Panc1 (cell line): ENCODE results near the gene SH3TC1. TPM values are rescaled to one million over a fixed set of nuclear protein-coding genes. Genes with fewer than 3 reads are reported as not detected.

ENCODE experiments used
- ATAC-seq: fragments of 200-7000 bp; cut with Tn5 transposase; 2 replicates; pipeline ENCODE4 v1.9.1; 2020; ENCODE audit warnings: mild to moderate bottlenecking, moderate library complexity
- BruUV-seq: library from RNA; stranded (reverse); fragments of 400-500 nt; replicated peaks from 2 replicates; lab custom pipeline; 2021; lab: Mats Ljungman, UMichigan
- CTCF ChIA-PET: fragments of 300-600 bp; sonication (Branson Sonifier 250); formaldehyde crosslinking; loops from one replicate; lab custom pipeline; 2022; ENCODE audit warnings: antibody characterized with exemption; lab: Charles Lee
- POLR2A ChIA-PET: fragments of 300-600 bp; sonication (Branson Sonifier 250); formaldehyde crosslinking; loops from one replicate; lab custom pipeline; 2022; ENCODE audit warnings: antibody characterized with exemption; lab: Charles Lee
- DNase-seq: peaks from one replicate; pipeline ENCODE4 v3.0.0-alpha.2; 2010; ENCODE audit warnings: low read depth, low spot score
- H3K27ac ChIP-seq: 2 replicates; pipeline ENCODE4 v1.5.1; 2011; ENCODE audit warnings: mild to moderate bottlenecking, low read length, inconsistent platforms
- H3K27me3 ChIP-seq: fragments of 200-500 bp; sonication (Bioruptor generic); 2 replicates; pipeline ENCODE4 v1.6.0; 2014; ENCODE audit warnings: low read length, inconsistent platforms; ENCODE audit not compliant: control insufficient read depth, insufficient read depth
- H3K36me3 ChIP-seq: fragments of 200-500 bp; sonication (Bioruptor generic); 2 replicates; pipeline ENCODE4 v1.5.1; 2014; ENCODE audit warnings: inconsistent platforms, mild to moderate bottlenecking, low read length, moderate library complexity; ENCODE audit not compliant: control insufficient read depth, insufficient read depth
- H3K4me1 ChIP-seq: 2 replicates; pipeline ENCODE4 v1.5.1; 2011; ENCODE audit warnings: inconsistent platforms, mild to moderate bottlenecking, low read length, moderate library complexity; ENCODE audit not compliant: control insufficient read depth, insufficient read depth
- H3K4me3 ChIP-seq, 2 experiments: 2 replicates each; pipeline ENCODE4 v1.5.1; 2011 to 2012; ENCODE audit warnings: low read depth in 2 of 2, low read length in 2 of 2, mild to moderate bottlenecking in 2 of 2, inconsistent platforms in 1 of 2, moderate library complexity in 1 of 2
- H3K9me3 ChIP-seq: fragments of 200-500 bp; sonication (Bioruptor generic); 2 replicates; pipeline ENCODE4 v1.5.1; 2014; ENCODE audit warnings: low read depth, mild to moderate bottlenecking, inconsistent platforms, low read length, moderate library complexity; ENCODE audit not compliant: control insufficient read depth, insufficient read depth
- CTCF ChIP-seq: fragments of 450-650 bp; IDR thresholded peaks from 2 replicates; pipeline ENCODE4 v1.5.1; 2017; ENCODE audit warnings: mild to moderate bottlenecking
- POLR2AphosphoS5 ChIP-seq: IDR thresholded peaks from 2 replicates; pipeline ENCODE4 v1.6.1; 2012; ENCODE audit warnings: mild to moderate bottlenecking, low read depth, low read length, moderate library complexity
- SIN3A ChIP-seq: IDR thresholded peaks from 2 replicates; pipeline ENCODE4 v1.6.1; 2012; ENCODE audit warnings: low read depth, mild to moderate bottlenecking, low read length, moderate library complexity, borderline replicate concordance; ENCODE audit not compliant: insufficient read depth
- TCF7L2 ChIP-seq: IDR thresholded peaks from 2 replicates; pipeline ENCODE4 v1.6.1; 2011; ENCODE audit warnings: mild to moderate bottlenecking, low read depth, low read length, inconsistent platforms
- in situ Hi-C: cut with HindIII; loops from 2 replicates; pipeline ENCODE4 v1.10.0; 2016; ENCODE audit warnings: low sequenced_read_pairs, low pct_unique_long_range_greater_than_20kb
- intact Hi-C: fragments of 100-400 bp; cut with micrococcal nuclease; formaldehyde crosslinking; loops from one replicate; pipeline ENCODE4 v1.10.0; 2022; ENCODE audit not compliant: unreplicated experiment
- total RNA-seq: library from RNA; stranded (reverse); gene quantifications from one replicate; pipeline ENCODE4 v1.2.1, GENCODE V29; 2021; ENCODE audit not compliant: unreplicated experiment
- TF ChIP-seq, protein P1 (sequence below), 2 experiments: IDR thresholded peaks; 2 replicates each; pipeline ENCODE4 v1.6.1; 2011 to 2012; ENCODE audit warnings: low read depth in 2 of 2, control low read depth in 1 of 2, low read length in 1 of 2, mild to moderate bottlenecking in 1 of 2, moderate library complexity in 1 of 2; ENCODE audit not compliant: insufficient read depth in 1 of 2

Gene SH3TC1
- total RNA-seq, 1 experiment from 2014 or later = 4.5 TPM

DNA sequence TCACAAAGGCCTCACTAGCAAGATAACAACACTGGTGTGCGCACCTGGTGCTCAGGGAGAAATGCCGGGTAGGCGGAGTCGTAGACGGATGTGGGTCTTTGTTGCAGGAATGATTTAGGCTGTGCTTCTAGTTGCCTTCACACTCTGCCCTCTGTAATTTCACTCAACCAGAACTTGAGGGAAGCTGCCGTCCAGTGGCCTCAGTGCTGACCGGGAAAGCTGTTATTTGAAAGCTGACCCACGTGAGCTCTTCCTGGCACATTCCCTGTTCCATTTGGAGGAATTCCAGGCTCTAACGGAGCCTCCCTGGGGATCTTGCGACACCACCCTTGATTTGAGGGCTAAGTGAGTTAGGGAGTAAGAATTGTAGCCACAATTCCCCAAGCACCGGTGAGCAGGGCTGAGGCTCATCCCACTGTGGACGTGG is 15.9 kb downstream of the SH3TC1 start:
- no peak overlapping the region for H3K4me3 ChIP-seq
- intact Hi-C loops (no loop called here), in situ Hi-C loops (no loop called here)
- no peak for DNase-seq
- H3K27ac ChIP-seq = no peak overlapping the region
- CTCF ChIA-PET = no interaction called here
- BruUV-seq = no TSS peak
- no peak for TF ChIP-seq POLR2AphosphoS5
- no peak for TF ChIP-seq CTCF
- TF ChIP-seq TCF7L2 = no peak
- TF ChIP-seq, protein P1, sequence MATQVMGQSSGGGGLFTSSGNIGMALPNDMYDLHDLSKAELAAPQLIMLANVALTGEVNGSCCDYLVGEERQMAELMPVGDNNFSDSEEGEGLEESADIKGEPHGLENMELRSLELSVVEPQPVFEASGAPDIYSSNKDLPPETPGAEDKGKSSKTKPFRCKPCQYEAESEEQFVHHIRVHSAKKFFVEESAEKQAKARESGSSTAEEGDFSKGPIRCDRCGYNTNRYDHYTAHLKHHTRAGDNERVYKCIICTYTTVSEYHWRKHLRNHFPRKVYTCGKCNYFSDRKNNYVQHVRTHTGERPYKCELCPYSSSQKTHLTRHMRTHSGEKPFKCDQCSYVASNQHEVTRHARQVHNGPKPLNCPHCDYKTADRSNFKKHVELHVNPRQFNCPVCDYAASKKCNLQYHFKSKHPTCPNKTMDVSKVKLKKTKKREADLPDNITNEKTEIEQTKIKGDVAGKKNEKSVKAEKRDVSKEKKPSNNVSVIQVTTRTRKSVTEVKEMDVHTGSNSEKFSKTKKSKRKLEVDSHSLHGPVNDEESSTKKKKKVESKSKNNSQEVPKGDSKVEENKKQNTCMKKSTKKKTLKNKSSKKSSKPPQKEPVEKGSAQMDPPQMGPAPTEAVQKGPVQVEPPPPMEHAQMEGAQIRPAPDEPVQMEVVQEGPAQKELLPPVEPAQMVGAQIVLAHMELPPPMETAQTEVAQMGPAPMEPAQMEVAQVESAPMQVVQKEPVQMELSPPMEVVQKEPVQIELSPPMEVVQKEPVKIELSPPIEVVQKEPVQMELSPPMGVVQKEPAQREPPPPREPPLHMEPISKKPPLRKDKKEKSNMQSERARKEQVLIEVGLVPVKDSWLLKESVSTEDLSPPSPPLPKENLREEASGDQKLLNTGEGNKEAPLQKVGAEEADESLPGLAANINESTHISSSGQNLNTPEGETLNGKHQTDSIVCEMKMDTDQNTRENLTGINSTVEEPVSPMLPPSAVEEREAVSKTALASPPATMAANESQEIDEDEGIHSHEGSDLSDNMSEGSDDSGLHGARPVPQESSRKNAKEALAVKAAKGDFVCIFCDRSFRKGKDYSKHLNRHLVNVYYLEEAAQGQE (IDR thresholded peaks at IDR 0.05; ENCODE audit: insufficient read depth in 1 of 2, low read depth in 2 of 2, low read length in 1 of 2) = no peak
- H3K36me3 ChIP-seq = no peaks in the 10 kb centered on the region
- H3K27me3 ChIP-seq = no peaks in the 10 kb centered on the region
- H3K4me1 ChIP-seq = no peaks in the 10 kb centered on the region
- H3K9me3 ChIP-seq = no peaks in the 10 kb centered on the region
- POLR2A ChIA-PET = no interaction called here
- ATAC-seq = no peak

DNA sequence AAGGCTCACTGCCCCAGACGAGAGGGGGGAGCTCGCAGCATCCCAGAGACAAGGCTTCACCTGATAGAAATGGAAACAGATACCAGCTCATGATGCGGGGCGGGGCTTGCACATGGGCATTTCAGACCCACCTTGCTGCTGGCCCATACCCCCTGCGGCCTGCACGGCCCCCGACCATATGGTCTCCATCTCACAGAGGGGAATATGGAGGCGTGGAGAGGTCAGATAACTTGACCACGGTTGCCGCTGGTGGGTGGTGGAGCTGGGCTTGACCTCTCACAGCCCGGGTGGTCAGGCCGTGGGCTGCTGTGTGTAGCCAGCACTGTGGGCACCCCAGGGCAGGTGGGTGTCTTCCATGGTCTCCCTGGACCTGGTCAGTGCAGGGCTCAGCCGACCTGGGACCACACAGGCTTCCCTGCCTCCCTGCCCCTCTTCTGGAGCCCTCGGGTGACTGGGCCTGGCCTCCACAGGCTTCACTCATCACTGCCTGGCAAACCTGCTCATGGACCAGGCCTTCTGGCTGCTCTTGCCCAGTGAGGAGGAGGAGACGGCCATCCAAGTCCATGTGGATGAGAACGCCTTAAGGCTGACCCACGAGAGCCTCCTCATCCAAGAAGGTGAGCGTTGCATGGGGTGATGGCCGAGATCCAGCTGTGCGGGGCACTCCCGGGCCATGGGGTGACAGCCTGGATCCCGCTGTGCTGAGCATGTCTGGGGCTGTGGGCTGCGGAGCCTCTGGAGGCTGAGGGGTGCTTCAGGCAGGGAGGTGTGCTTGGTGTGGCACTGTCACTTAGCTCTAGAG is 16.8 kb downstream of the SH3TC1 start:
- ChIA-PET CTCF (no interaction called here), POLR2A (no interaction called here)
- no peak for ATAC-seq
- Histone ChIP-seq H3K27me3 (no peaks in the 10 kb centered on the region), H3K9me3 (no peaks in the 10 kb centered on the region), H3K27ac (no peak overlapping the region), H3K4me3 (no peak overlapping the region), H3K4me1 (no peaks in the 10 kb centered on the region), H3K36me3 (no peaks in the 10 kb centered on the region)
- no TSS peak for BruUV-seq
- no peak for DNase-seq
- in situ Hi-C loops = no loop called here
- intact Hi-C loops = no loop called here
- TF ChIP-seq, protein P1 (IDR thresholded peaks at IDR 0.05; ENCODE audit: insufficient read depth in 1 of 2, low read depth in 2 of 2, low read length in 1 of 2) = no peak
- TF ChIP-seq SIN3A (no peak), POLR2AphosphoS5 (no peak), CTCF (no peak), TCF7L2 (no peak)
